ENCODE measurements around the gene ALDH1A3.

The ALDH1A3 gene

DNA sequence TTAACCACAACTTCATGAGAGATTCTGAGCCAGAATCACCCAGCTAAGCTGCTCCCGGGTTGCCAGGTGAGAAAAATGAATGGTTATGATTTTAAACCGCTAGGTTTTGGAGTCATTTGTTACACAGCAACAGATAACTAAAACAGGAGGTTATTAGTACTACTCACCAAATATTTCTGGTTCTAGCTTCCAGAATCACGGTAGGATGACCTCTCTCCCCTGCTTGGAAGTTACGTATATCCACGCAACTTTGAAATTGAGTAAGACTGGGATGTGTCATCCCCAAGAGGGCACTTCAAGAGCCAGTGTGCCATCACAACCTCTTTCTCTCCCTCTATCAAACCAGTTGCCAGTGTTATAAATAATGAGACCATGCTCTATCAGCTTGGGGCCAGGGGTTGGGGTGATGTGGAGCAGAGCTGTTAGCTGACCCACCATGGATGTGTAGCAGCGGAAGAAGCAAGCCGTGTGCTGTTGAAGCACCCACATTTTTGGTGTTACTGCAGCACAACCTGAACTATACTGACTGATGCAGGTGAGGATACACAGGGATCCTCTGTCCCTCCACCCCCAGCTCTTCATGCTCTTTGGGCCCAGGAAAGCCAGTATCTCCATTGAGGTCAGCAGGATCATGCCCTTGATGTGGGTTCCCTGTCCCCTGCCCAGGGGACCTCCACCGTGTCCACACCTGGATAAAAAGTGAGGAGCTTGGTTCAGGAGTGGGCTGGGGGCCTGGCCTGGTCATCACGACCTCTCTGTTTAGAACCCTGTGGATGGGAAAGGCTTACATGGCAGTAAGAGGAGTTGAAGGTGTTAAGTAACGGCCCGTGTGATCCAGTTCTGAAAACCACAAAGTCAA is 19.4 kb upstream of the ALDH1A3 start:
- no peak for DNase-seq

DNA sequence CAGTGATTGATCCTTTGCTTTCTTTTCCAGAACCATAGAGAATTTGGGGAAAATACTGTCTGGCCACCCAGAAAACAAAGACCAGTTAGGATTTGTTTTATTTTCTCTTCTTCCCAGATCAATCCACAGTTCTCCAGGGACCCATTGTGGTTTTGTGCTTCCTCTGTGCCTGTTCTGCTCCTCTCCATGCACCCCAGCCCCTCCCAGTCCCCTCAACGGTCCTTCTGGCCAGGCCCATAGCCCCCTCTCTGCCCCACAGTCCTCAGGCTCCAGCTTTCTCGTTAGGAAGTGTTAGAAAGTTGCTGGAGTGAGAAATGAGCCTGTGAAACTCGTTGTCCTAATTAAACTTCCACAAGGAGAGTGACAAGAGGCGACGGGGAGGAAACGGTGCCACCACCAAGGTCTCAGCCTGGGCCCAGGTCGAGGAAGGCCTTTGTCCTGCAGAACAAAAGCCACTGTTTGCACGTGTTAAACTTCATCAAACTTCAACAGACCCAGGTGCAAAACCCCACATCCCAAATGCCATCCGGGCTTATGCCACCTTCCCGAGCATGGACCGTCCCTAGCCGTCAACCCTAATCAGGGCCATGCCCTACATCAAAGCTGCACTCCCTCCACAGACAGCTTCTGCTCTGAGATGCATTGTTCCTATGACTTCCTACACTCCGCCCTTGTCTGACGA is 18.7 kb upstream of the ALDH1A3 start:
- DNase-seq, result no peak

DNA sequence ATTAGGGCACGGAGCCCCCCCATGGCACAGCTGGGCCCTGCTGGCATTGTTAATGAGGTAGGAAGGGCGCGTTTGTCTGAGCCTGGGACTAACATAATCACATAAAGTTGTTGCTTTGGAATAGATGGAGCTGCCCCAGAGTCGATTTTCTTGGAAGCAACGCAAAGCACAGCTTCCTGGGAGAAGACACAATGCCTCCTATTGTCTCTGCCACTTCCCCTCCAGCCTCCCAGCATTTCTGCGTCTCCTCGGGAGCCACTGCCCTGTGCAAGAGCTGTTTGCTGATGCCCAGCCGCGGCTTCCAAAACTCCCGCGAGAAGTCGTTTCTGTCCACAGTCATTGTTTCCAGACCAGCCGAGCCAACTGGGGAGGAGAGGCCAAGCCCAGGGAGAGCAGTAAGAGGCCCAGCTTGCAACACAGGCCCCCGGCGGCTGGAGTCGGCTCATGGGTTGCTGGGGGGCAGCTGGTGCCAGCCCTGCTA is 18.1 kb upstream of the ALDH1A3 start:
- no peak for DNase-seq

DNA sequence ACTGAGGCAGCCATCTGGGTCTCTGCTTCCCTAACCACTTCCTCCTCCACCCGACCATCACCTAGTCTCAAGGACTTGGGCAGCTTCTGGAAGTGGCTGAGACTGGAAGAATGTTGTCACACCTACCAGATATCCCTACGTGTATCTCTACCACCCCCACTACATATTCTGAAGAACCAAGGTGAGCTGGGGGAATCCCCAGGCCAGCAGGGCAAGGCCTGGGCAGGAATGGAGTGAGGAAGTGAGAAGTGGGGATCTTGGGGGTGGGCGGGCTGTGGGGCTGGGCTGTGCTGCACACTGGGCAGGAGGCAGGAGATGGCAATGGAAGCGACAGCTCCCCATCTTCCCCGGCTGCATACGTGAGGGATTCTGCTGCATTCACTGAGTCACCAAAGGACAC is 17.5 kb upstream of the ALDH1A3 start:
- DNase-seq, result no peak

DNA sequence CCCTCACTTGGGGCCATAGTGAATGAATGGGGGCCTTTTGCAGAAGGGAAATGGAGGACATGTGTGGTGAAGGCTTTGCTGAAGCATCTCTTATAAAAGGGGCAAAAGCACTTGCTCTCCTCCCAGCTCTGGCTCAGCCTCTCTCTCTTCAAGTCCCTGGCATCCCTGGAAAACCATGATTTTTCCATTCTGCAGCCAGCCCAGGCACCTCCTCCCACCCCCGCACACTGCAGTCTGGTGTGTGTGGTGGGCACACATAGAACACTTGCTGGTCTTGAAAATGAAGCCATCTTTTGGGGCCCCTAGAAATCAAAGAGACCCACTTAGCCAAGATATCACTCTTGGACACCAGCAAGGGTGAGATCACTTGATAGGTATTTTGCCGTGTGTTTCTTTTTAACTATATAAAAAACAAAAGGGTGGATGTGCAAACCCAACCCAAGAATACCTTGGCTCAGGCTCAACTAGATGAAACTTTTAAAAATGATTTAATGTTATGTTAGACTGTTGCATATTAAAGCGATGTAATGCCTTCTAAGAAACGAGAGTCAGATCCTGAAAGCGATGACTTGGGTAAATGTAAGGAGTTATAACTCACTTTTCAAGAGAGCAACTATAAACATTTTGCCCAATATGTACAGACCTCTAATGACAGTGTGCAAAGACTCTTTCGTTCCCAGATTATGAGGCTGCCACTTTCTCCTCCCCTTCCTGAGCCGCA is 16.4 kb upstream of the ALDH1A3 start:
- DNase-seq, result no peak

DNA sequence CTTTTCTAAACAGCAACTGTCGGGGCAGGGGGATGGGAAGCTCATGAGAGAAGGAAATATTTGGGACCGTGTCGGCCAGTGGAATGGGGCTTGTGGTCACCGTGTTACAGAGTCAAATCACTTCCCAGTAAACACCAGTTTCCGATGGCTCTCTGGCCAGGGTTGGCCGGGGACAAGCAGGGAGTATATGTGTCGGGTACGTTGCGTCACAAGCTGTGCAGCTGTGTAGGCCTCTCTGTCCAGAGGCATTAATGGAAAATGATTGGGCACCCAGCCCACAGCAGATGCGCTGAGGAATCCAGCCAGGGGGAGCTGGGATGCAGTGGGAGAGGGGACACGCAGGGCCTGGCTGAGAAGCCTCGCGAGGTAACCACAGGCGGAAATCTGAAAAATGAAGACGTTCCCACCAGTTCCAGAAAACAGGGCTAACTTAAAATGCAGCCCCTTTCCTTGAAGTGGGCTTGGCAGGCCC is 15.8 kb upstream of the ALDH1A3 start:
- DNase-seq, result no peak

DNA sequence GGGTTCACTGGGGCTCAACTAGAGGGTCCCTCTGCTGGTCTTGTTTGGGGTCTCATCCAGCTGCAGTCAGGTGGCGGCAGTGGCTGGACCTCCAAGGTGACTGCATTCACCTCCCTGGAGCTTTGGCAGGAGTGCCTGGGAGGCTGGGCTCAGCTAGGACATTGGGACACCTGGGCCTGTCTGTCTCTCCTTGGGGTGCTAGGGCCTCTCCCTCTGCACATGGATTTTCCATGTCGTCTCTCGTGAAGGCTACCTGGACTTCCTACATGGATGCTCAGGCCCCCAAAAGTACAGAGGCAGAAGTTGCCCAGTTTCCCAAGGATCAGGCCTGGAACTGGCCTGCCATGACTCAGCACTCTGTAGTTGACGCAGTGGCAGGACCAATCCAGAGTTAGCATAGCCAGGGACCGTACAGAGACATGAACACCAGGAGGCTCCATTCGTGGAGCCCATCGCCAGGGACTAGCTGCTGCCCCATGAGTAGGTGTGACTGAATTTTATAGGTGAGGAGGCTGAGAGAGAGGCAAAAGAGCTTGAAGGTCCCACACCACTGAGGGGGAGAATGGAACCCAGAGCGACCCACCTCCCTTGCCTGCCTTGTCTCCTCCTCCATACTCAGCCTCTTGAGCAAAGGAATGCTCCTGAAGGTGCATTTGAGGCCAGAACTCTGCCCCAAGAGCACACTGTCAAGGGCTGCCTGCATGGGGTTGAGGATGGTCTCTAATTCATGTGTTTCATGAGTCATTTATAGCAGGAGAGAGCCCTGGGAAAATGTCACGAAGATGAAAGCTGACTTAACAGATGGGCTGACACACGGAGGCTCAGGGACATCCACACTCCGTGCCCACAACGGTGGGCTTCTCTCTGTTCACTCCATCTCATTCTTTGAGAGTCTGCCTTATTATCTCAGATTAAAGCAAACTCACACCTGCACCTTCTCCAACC is 13.0 kb upstream of the ALDH1A3 start:
- DNase-seq, result no peak

DNA sequence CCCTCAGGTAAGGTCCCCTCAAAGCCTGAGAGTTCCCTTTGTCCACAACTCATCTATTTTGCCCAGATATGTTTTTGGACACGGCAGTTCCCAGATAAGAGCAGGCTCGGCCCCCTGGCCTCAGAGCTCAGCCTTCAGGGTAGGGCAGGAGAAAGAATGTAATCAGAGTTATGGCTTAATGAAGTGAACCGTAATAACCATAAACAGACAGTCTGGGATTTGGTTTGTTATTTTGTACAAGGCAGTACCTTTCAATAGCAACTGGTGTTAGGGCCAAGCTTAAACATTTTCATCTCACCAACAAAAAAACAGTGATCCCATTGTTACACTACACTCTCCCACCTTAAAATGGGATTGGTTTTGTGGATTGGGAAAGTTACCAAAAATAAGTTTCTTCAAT is 12.2 kb upstream of the ALDH1A3 start:
- no peak for DNase-seq

DNA sequence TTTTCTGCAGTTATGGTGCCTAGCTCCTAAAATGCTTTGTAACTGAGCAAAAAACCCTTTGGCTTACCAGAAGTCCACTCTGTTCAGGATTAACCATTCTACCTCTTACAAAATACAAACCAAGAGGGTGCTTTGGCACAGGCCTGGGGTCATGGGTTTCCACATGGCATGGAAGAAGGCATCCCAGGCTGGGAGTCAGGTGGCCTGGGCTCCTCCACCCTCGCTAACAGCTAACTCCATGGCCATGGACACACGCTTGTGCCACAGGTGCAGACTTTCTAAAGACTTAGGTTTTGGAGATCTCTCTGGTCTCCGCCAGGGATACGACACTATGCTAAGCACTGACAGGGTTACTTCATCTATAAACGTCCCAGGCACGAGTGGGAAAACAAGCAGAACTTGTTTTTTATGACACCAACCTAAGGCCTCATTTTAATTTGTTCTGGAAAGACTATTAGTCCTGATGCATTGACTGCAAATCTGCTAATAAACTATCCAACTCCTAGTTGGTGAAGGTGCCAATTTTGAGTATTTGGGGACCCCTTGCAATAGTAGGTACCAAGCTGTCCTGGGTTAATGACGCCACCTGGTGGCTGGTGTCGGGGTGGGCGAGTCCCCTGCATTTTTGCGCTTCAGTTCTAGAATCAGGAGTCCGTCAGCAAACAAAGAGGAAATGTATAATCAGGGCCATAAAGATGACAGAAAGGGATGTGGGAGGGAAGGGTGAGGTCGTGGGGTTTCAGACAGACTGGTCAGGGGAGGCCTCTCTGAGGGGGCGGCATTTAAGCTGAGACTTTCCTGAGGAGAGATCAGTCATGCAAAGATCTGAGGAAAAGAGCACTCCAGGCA is 10.3 kb upstream of the ALDH1A3 start:
- DNase-seq, result no peak

DNA sequence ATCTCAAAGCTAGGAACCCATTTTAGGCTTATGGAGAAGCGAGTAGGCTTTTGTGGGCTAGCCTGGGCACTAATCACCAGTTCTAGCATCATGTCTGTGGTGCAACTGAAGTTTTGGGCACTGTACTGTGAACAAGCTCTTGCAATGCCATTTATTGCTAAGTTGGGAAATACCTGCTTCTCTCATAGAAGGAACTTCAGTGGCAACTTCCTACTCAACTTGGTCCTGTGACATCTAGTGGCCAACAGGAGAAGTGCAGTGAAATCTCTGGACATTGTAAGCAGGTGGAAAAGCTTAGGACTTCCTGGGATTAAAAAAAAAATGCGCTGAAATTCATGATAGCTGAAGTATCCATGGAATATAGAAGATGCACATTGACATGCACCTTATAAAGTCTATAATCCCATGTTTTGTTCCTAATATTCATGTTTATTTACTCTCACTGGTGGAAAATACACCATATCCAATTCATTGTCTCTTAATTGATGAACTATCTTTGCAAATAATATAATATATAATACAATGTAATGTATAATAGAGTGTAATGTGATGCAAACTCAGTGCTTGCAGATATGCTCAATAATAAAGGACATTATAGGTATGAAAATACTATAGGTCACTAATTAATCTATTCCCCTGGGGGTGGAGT is 6.5 kb upstream of the ALDH1A3 start:
- peak; percentile 56 to 61 for DNase-seq

DNA sequence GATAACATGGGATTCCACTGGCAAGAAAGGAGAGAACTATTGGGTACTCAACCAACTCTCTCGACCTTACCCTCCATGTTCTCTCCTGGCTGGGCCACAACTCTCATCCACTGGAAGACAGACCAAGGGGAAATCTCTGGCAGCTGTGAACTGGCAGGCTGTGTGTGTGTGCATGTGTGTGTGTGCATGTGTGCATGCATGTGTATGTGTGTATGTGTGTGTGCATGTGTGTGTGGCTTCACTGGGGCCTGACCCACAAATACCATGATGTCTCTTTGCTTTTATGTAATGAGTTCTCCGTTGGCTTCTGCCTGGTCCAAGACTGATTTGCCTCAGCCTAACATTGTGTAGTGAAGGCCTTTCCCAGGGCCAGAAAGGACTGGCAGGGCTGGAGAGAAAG is 4.1 kb upstream of the ALDH1A3 start:
- DNase-seq, result no peak

DNA sequence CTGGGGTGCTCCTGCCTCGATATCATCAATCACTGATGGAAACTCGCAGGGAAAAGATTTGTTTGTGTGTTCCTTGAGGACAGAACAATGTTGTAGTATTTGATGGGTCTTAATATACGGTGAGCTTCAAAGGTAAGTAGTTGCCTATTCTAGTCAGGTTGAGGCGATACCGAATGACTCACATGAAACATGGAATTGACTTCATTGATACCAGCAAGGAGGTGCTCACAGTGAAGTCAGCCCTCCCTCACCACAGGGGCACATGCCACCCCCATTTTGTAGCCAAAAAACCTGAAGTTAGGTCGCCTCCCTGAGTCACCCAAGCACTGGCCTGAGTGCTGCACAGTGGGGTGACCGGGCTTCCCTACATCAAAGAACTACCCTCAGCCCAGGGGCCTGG is 3.7 kb upstream of the ALDH1A3 start:
- no peak for DNase-seq

DNA sequence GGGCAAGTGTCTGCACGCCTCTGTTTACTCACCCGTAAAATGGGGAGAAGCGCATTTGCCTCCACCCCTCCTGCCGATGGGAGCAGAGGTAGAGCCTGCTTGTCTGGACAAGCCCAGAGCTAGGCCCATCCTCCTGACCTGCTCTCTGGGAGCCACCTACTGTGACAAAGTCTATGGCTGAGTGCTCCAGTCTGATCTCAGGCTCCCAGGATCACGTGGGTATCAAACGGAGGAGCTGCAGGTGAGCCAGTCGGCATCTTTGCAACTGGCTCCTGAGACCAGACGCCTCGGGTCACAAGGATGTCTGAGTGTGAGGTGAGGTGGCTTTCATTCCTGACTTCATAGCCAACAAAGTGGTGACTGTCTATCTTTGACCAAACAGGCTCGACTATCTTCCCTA is 2.1 kb upstream of the ALDH1A3 start:
- no peak for DNase-seq

DNA sequence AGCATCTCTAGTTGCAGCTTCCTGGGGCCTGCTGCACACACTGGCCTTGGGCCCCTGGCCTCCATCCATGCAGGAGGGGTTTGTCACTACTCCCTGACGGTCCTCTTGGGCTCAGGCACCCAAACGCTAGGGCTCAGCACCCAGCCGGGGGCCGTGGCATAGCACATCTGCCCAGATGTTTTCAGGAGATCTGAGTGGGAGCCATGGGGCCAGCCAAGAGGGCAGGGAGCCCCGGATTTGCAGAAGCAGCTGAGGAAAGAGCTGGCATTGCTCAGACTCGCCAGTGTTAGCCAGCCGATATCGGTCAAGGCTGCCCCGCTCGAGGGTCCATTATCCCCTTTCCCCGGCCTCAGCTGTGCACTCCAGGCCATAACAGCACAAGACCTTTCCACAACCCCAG is 1.5 kb upstream of the ALDH1A3 start:
- DNase-seq, result no peak

DNA sequence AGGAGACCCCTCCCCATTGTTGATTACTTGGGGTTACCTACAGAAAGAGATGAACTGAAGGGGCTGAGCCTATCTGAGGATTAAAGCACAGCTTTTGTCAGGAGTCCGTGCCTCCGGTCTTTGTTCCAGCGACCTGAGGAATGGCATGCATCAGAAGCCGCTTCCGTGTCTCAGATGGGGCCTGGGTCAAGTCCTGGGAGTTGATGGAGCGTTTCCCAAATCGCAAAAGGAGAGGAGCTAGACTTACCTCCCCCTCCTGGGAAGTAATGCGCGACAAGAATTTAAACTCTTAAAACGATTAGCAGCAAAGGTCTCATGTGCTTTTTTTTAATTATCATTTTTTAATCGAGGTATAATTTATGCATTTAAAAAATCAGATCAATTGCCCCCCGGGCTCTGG is 983 bp upstream of the ALDH1A3 start:
- no peak for DNase-seq

DNA sequence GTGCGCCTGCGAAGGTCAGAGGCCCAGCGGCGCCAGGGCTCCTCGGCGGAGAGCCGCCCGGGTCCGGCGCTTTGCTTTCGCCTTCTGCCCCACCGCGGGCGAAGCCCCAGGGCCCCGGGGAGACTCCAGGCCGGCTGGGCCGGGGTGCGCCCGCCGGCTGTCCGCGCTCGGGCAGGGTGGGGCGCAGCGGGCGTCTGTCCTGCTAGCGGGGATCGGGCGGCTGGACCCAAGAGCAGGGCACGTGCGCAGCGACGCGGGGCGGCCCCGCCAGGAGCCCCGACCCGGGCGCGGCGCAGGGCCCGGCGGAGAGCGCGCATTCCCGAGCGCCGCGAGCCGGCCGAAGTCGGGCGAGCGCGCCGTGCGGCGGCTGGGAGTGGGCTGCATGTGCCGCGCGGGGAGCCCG is 569 bp upstream of the ALDH1A3 start:
- DNase-seq, result no peak

DNA sequence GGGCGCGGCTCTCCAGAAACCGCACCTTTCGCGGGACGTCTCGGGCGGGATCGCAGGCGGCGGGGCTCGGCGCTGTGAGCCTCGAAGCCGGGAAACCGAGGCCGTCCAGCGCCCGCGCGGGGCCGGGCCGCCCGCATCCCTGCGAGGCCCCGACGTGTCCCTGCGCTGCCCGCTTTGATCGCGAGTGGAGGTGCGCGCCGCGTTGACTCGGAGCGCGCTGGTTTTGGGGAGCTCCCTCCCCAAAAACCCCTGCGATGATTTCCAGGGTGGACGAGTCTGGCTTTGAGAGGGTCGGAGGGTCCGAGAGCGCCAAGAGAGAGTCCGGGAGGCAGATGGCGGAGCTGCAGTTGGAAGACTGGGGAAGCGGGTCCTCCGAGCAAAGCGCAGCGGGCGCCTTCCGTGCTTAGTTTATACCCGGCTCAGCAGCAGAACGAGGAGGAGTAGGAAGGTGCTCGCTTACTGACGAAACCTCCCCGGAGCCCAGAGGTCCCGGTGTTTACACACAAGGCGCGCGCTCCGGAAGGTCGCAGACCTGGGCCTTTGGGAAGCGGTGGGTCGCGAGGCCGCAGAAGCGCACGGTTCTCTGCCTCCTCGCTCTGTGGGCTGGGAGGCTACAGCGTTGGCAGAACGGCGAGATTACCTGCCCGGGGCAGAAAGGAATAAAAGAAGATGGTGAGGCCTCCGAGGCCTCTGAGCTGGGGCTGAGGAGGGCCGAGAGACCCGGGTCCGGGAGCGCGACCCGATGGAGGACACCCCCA is 687 bp downstream of the ALDH1A3 start:
- DNase-seq, result no peak

DNA sequence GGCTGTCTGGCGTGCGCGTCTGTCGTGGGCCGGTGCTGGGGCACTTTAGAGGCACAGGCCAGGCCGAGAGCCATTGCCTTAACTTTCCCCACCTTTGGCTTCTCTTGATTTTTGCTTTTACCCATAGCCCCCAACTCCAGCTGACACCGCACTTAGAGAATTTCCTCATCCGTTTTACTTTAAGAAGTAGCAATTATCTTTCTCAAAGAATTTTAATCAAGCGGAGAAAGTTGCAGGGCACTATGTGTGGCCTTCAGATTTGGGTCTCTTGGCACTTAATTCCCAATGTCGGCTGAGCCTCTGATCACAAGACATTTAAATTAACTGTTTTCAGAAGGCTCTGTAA is 1.2 kb downstream of the ALDH1A3 start:
- no peak for DNase-seq

DNA sequence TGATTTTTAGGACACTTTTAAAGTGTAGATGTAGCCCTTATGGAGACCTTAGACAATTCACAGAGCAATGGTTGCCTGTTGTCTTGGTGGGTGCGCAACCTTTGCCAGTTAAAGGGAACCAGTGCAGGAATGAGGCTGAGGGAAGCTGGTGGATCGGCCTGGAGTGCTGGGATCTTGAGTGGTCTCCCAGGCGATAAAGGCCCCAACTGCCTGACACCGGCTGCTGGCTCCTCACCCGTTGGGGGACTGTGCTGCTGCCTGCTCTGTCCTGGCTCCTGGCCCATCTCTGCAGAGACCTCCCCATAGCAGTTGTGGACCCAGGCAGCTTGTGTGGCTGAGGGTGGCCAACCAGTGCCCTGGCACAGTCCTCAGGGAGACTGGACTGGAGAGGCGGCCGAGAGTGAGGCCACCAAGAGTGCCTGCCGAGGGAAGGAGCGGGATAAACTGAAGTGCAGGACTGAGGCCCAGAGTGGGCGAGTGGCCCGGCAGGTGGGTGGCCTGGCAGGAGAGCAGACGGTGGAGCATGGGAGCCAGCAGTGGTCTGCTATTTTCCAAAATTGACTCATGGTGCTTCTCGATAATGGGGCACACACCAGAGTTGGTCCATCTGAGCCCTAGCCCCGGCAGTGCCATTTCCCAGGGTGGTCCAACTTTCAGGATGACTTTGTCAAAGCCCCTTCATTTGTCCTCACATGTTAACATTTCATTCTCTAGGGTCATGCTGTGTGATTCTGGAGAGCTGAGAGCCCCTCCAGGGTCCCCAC is 2.1 kb downstream of the ALDH1A3 start:
- DNase-seq, result no peak

Measured in CD4-positive, alpha-beta T cell treated with Interleukin-1 beta for 1 hour (primary cell).